Trophoblast cell (in vitro differentiated cells and primary cell): ENCODE measurements around the gene GNG8.
A peak's percentile ranks its signal among the peaks of the same experiment; 100 is the strongest.
"Not testable (repeated sequence)": the region's sequence is repeated elsewhere in the genome, so short reads cannot be mapped to it uniquely, and the experiment has no call there.

Experiments used
- DNase-seq, 2 donors: peaks; one replicate each; pipeline ENCODE4 v3.0.0-alpha.2; 2016
- H2AFZ ChIP-seq: 2 replicates; pipeline ENCODE4 v1.6.1; 2013; ENCODE audit warnings: low read length, moderate library complexity, mild to moderate bottlenecking; ENCODE audit not compliant: insufficient read depth, poor library complexity
- H2AK5ac ChIP-seq: 2 replicates; pipeline ENCODE4 v1.6.1; 2013; ENCODE audit warnings: mild to moderate bottlenecking, low read length
- H2BK120ac ChIP-seq: 2 replicates; pipeline ENCODE4 v1.6.1; 2013; ENCODE audit warnings: low read length, mild to moderate bottlenecking, moderate library complexity; ENCODE audit not compliant: insufficient read depth, poor library complexity
- H2BK12ac ChIP-seq: 2 replicates; pipeline ENCODE4 v1.6.1; 2013; ENCODE audit warnings: mild to moderate bottlenecking, low read length, moderate library complexity
- H2BK5ac ChIP-seq: 2 replicates; pipeline ENCODE4 v1.6.1; 2013; ENCODE audit warnings: low read length, low read depth, moderate library complexity, mild to moderate bottlenecking; ENCODE audit not compliant: poor library complexity
- H3K14ac ChIP-seq: 2 replicates; pipeline ENCODE4 v1.6.1; 2013; ENCODE audit warnings: mild to moderate bottlenecking, low read length
- H3K18ac ChIP-seq: 2 replicates; pipeline ENCODE4 v1.6.1; 2013; ENCODE audit warnings: mild to moderate bottlenecking, low read length
- H3K23ac ChIP-seq: 2 replicates; pipeline ENCODE4 v1.6.1; 2013; ENCODE audit warnings: low read length
- H3K27ac ChIP-seq: 2 replicates; pipeline ENCODE4 v1.5.1; 2013; ENCODE audit warnings: low read depth, mild to moderate bottlenecking, inconsistent platforms, low read length, moderate library complexity
- H3K27me3 ChIP-seq: 2 replicates; pipeline ENCODE4 v1.6.1; 2013; ENCODE audit warnings: inconsistent platforms, mild to moderate bottlenecking, low read length, moderate library complexity; ENCODE audit not compliant: insufficient read depth
- H3K36me3 ChIP-seq, 2 experiments: 1 replicate in 1 of 2; 2 replicates in 1 of 2; pipeline ENCODE4 v1.6.1; 2013; ENCODE audit warnings: low read length in 2 of 2, mild to moderate bottlenecking in 2 of 2, moderate library complexity in 1 of 2; ENCODE audit not compliant: insufficient read depth in 2 of 2, control insufficient read depth in 1 of 2
- H3K4ac ChIP-seq: 2 replicates; pipeline ENCODE4 v1.6.1; 2013; ENCODE audit warnings: low read depth, mild to moderate bottlenecking, low read length, moderate library complexity
- H3K4me1 ChIP-seq, 2 experiments: 1 replicate in 1 of 2; 2 replicates in 1 of 2; pipeline ENCODE4 v1.6.1; 2013; ENCODE audit warnings: low read length in 2 of 2, mild to moderate bottlenecking in 2 of 2, moderate library complexity in 1 of 2; ENCODE audit not compliant: insufficient read depth in 2 of 2, control insufficient read depth in 1 of 2
- H3K4me2 ChIP-seq: 2 replicates; pipeline ENCODE4 v1.6.1; 2013; ENCODE audit warnings: inconsistent platforms, mild to moderate bottlenecking, low read length, moderate library complexity
- H3K4me3 ChIP-seq: 2 replicates; pipeline ENCODE4 v1.5.1; 2013; ENCODE audit warnings: mild to moderate bottlenecking, low read depth, low read length, inconsistent platforms
- H3K79me1 ChIP-seq: one replicate; pipeline ENCODE4 v1.6.1; 2013; ENCODE audit warnings: low read length
- H3K79me2 ChIP-seq: 2 replicates; pipeline ENCODE4 v1.6.1; 2013; ENCODE audit warnings: low read length, mild to moderate bottlenecking; ENCODE audit not compliant: control insufficient read depth, insufficient read depth, poor library complexity
- H3K9ac ChIP-seq: 2 replicates; pipeline ENCODE4 v1.6.1; 2013; ENCODE audit warnings: mild to moderate bottlenecking, low read length
- H3K9me3 ChIP-seq: 2 replicates; pipeline ENCODE4 v1.6.1; 2013; ENCODE audit warnings: low read depth, mild to moderate bottlenecking, control low read depth, inconsistent platforms, low read length; ENCODE audit not compliant: insufficient read depth
- H4K12ac ChIP-seq: 2 replicates; pipeline ENCODE4 v1.6.1; 2013; ENCODE audit warnings: low read depth, mild to moderate bottlenecking, low read length, moderate library complexity
- H4K8ac ChIP-seq: 2 replicates; pipeline ENCODE4 v1.6.1; 2013; ENCODE audit warnings: low read depth, mild to moderate bottlenecking, low read length, moderate library complexity
- H4K91ac ChIP-seq: one replicate; pipeline ENCODE4 v1.6.1; 2013; ENCODE audit warnings: low read depth, mild to moderate bottlenecking, low read length, moderate library complexity
- WGBS: extraction: QIAGEN DNeasy Blood & Tissue Kit; methylation state at CpG from one replicate; pipeline ENCODE4 v1.1.7; 2013; ENCODE audit warnings: missing lambda C conversion rate; ENCODE audit not compliant: insufficient read length, insufficient coverage; ENCODE audit errors: extremely low coverage; 5-methylcytosine and 5-hydroxymethylcytosine counted together

The GNG8 gene

GRCh38 chr19:46628970-46629369 lies 7.0 kb downstream of the GNG8 start:
- H2BK5ac ChIP-seq, H4K91ac ChIP-seq, H3K23ac ChIP-seq, H3K4ac ChIP-seq, H3K36me3 ChIP-seq, H3K79me1 ChIP-seq, H3K4me2 ChIP-seq, H3K14ac ChIP-seq, H2BK120ac ChIP-seq, H3K27me3 ChIP-seq, H3K79me2 ChIP-seq, H2AFZ ChIP-seq, DNase-seq, H3K18ac ChIP-seq, H3K27ac ChIP-seq, H4K12ac ChIP-seq, H4K8ac ChIP-seq, H3K4me3 ChIP-seq, H3K9me3 ChIP-seq, H2BK12ac ChIP-seq, H2AK5ac ChIP-seq, H3K9ac ChIP-seq: not testable (repeated sequence)
- no CpG with 5 or more reads among the region's 7 CpGs for WGBS
- peaks cover 17 to 22% of the 10 kb centered on the region in 2 experiments for H3K4me1 ChIP-seq

GRCh38 chr19:46626446-46626845 lies 9.6 kb downstream of the GNG8 start:
- Histone ChIP-seq H4K12ac (no peak overlapping the region), H3K79me2 (no peaks in the 10 kb centered on the region)

GRCh38 chr19:46625731-46626130 lies 10.3 kb downstream of the GNG8 start:
- no peaks in the 10 kb centered on the region for H3K27me3 ChIP-seq
- H3K36me3 ChIP-seq: no peaks in the 10 kb centered on the region
- H4K91ac ChIP-seq: peak overlapping the region; percentile 7
- H2AFZ ChIP-seq: no peak overlapping the region
- peak overlapping the region; percentile 37 for H2BK12ac ChIP-seq
- peaks cover 4% of the 10 kb centered on the region for H3K79me1 ChIP-seq
- H4K8ac ChIP-seq: no peak overlapping the region
- no peak overlapping the region for H2BK5ac ChIP-seq
- no peak overlapping the region for H3K18ac ChIP-seq
- H3K14ac ChIP-seq: no peak overlapping the region
- no peak overlapping the region for H3K9ac ChIP-seq
- no peak for DNase-seq
- H3K4ac ChIP-seq: no peak overlapping the region
- no peaks in the 10 kb centered on the region for H3K79me2 ChIP-seq
- no peak overlapping the region for H3K4me2 ChIP-seq
- peak overlapping the region; percentile 0 for H2AK5ac ChIP-seq
- no peaks in the 10 kb centered on the region for H3K9me3 ChIP-seq
- H4K12ac ChIP-seq: no peak overlapping the region
- peaks cover 20 to 24% of the 10 kb centered on the region in 2 experiments for H3K4me1 ChIP-seq
- WGBS: no CpG with 5 or more reads among the region's 12 CpGs
- H3K27ac ChIP-seq: no peak overlapping the region
- no peak overlapping the region for H3K23ac ChIP-seq
- no peak overlapping the region for H3K4me3 ChIP-seq
- no peak overlapping the region for H2BK120ac ChIP-seq

More at GRCh38 chr19:46626446-46626845, 9.6 kb downstream of the GNG8 start:
- Histone ChIP-seq H3K9ac (no peak overlapping the region), H3K9me3 (no peaks in the 10 kb centered on the region), H3K27me3 (no peaks in the 10 kb centered on the region), H2BK5ac (no peak overlapping the region), H3K4me1 (peaks cover 16 to 20% of the 10 kb centered on the region in 2 experiments), H2BK12ac (no peak overlapping the region), H3K4me3 (no peak overlapping the region), H2AFZ (no peak overlapping the region), H4K91ac (peak overlapping the region; percentile 7), H3K36me3 (no peaks in the 10 kb centered on the region), H3K27ac (no peak overlapping the region), H3K4ac (no peak overlapping the region), H4K8ac (no peak overlapping the region), H3K23ac (no peak overlapping the region), H2BK120ac (no peak overlapping the region), H3K4me2 (no peak overlapping the region), H3K14ac (no peak overlapping the region), H2AK5ac (peak overlapping the region; percentile 48), H3K79me1 (peaks cover under 1% of the 10 kb centered on the region), H3K18ac (no peak overlapping the region)
- DNase-seq: no peak
- no CpG with 5 or more reads among the region's 14 CpGs for WGBS

- no peak within 1 kb of the TSS for H3K4me2 ChIP-seq
- H3K27me3 ChIP-seq: no peaks in the 10 kb centered on the region
- no peak within 1 kb of the TSS for H3K18ac ChIP-seq
- peaks cover 20 to 24% of the 10 kb centered on the region in 2 experiments for H3K4me1 ChIP-seq
- no peak within 1 kb of the TSS for H3K4ac ChIP-seq
- peak within 1 kb of the TSS; percentile 9 for H2BK120ac ChIP-seq
- H3K9me3 ChIP-seq: no peaks in the 10 kb centered on the region
- H3K27ac ChIP-seq: no peak within 1 kb of the TSS
- no peak within 1 kb of the TSS for H2AFZ ChIP-seq
- H2BK5ac ChIP-seq: no peak within 1 kb of the TSS
- peak within 1 kb of the TSS; percentile 7 for H4K91ac ChIP-seq
- no peak within 1 kb of the TSS for H4K8ac ChIP-seq
- H3K4me3 ChIP-seq: no peak within 1 kb of the TSS
- H4K12ac ChIP-seq: no peak within 1 kb of the TSS
- H3K79me1 ChIP-seq: peaks cover 4% of the 10 kb centered on the region
- no peaks in the 10 kb centered on the region for H3K36me3 ChIP-seq
- H3K14ac ChIP-seq: no peak within 1 kb of the TSS
- H3K9ac ChIP-seq: no peak within 1 kb of the TSS
- no peaks in the 10 kb centered on the region for H3K79me2 ChIP-seq
- no CpG with 5 or more reads among the region's 13 CpGs for WGBS
- H2AK5ac ChIP-seq: peak within 1 kb of the TSS; percentile 0
- H3K23ac ChIP-seq: no peak within 1 kb of the TSS
- peak in 1 of 2 donors; percentile 23 for DNase-seq
- H2BK12ac ChIP-seq: peak within 1 kb of the TSS; percentile 37
Measured at GRCh38 chr19:46624958-46625661, 10.9 kb downstream of the GNG8 start, which contains the start of gene PTGIR. Gene PTGIR (minus strand): TSS chr19:46625089. CDS start chr19:46624225, 864 bp downstream.
